Esophagus muscularis mucosa (tissue), 4 donors: ENCODE results near the gene CSNK1G1. TPM values are rescaled to one million over a fixed set of nuclear protein-coding genes. Genes with fewer than 3 reads are reported as not detected.

Experiments
- DNase-seq: peaks from one replicate; pipeline ENCODE4 v3.0.0-alpha.2; 2017; ENCODE audit errors: extremely low spot score
- H3K27ac ChIP-seq, 4 donors: fragments of 200-600 bp; sonication (generic); replicated peaks in 1 of 4; 1 replicate in 3 of 4; 2 replicates in 1 of 4; pipeline ENCODE4 v1.5.1; 2016 to 2019; ENCODE audit warnings: mild to moderate bottlenecking in 1 of 4
- H3K27me3 ChIP-seq, 4 donors: fragments of 200-600 bp; sonication (generic); one replicate each; pipeline versions ENCODE4 v1.5.1 to v1.6.0; 2016 to 2019
- H3K36me3 ChIP-seq, 4 donors: fragments of 200-600 bp; sonication (generic); one replicate each; pipeline ENCODE4 v1.5.1; 2016 to 2019
- H3K4me1 ChIP-seq, 4 donors: fragments of 200-600 bp; sonication (generic); one replicate each; pipeline ENCODE4 v1.5.1; 2016 to 2019
- H3K4me3 ChIP-seq, 4 donors: fragments of 200-600 bp; sonication (generic); 1 replicate in 2 of 4; 2 replicates in 2 of 4; pipeline ENCODE4 v1.5.1; 2016 to 2019; ENCODE audit warnings: mild to moderate bottlenecking in 4 of 4, moderate library complexity in 1 of 4
- H3K9me3 ChIP-seq, 4 donors: fragments of 200-600 bp; sonication (generic); 1 replicate in 3 of 4; 2 replicates in 1 of 4; pipeline ENCODE4 v1.5.1; 2016 to 2019
- CTCF ChIP-seq, 3 experiments: fragments of 200-600 bp in 2 of 3; fragments of 450-650 bp in 1 of 3; sonication (generic) in 2 of 3; IDR thresholded peaks; one replicate each; pipeline ENCODE4 v1.5.1; 2017 to 2019; ENCODE audit warnings: antibody characterized with exemption in 3 of 3, mild to moderate bottlenecking in 2 of 3, moderate library complexity in 1 of 3
- EP300 ChIP-seq: sonication (generic); formaldehyde crosslinking; IDR thresholded peaks from one replicate; pipeline ENCODE4 v1.6.1; 2017; ENCODE audit warnings: antibody characterized with exemption
- POLR2A ChIP-seq: fragments of 450-650 bp; IDR thresholded peaks from one replicate; pipeline ENCODE4 v1.6.1; 2017; ENCODE audit warnings: antibody characterized with exemption, moderate library complexity, mild to moderate bottlenecking, low read depth
- POLR2AphosphoS5 ChIP-seq, 2 donors: sonication (generic); formaldehyde crosslinking; IDR thresholded peaks; one replicate each; pipeline ENCODE4 v1.6.1; 2017; ENCODE audit warnings: antibody characterized with exemption in 2 of 2
- WGBS: methylation state at CpG from one replicate; pipeline ENCODE4 v1.1.5; 2018; 5-methylcytosine and 5-hydroxymethylcytosine counted together
- intact Hi-C: fragments of 100-400 bp; cut with DNase I; formaldehyde crosslinking; loops from one replicate; pipeline ENCODE4 v1.15.1; 2023
- total RNA-seq, 4 donors: library from RNA; depleted of rRNA; stranded (reverse); fragments of >200 nt; gene quantifications; one replicate each; pipeline versions ENCODE4 v1.1.0 to v1.2.1, GENCODE V29; 2016

The CSNK1G1 gene
- total RNA-seq, 4 donors from 2014 or later, result 9.1 to 11.2 (median 10.1) TPM

GRCh38 chr15:64134345-64134829 lies 221.6 kb downstream of the CSNK1G1 start:
- Histone ChIP-seq H3K36me3 (peaks cover 81 to 96% (median 95%) of the 10 kb centered on the region in 4 donors), H3K4me3 (no peak overlapping the region), H3K4me1 (peaks cover 0 to 9% (median 3%) of the 10 kb centered on the region in 4 donors), H3K9me3 (no peaks in the 10 kb centered on the region), H3K27me3 (no peaks in the 10 kb centered on the region), H3K27ac (no peak overlapping the region)
- no CpG with 5 or more reads among the region's 9 CpGs for WGBS
- intact Hi-C loops, result no loop called here
- TF ChIP-seq EP300, result no peak
- no peak for TF ChIP-seq POLR2AphosphoS5 (IDR thresholded peaks at IDR 0.05)
- TF ChIP-seq POLR2A, result no peak
- no peak for TF ChIP-seq CTCF (IDR thresholded peaks at IDR 0.05)
- DNase-seq, result no peak

GRCh38 chr15:64133623-64134344 lies 222.2 kb downstream of the CSNK1G1 start:
- no peak overlapping the region for H3K27ac ChIP-seq
- intact Hi-C loops, result no loop called here
- WGBS, result 92% methylated on average over 10 of the region's 10 CpGs
- H3K4me1 ChIP-seq, result peaks cover 0 to 9% (median 3%) of the 10 kb centered on the region in 4 donors
- TF ChIP-seq EP300, result no peak
- TF ChIP-seq CTCF (IDR thresholded peaks at IDR 0.05), result no peak
- TF ChIP-seq POLR2A, result no peak
- TF ChIP-seq POLR2AphosphoS5 (IDR thresholded peaks at IDR 0.05), result no peak
- H3K9me3 ChIP-seq, result no peaks in the 10 kb centered on the region
- H3K27me3 ChIP-seq, result no peaks in the 10 kb centered on the region
- DNase-seq, result no peak
- no peak overlapping the region for H3K4me3 ChIP-seq
- H3K36me3 ChIP-seq, result peaks cover 86 to 100% (median 99%) of the 10 kb centered on the region in 4 donors

- H3K4me1 ChIP-seq, result peaks cover 0 to 9% (median 3%) of the 10 kb centered on the region in 4 donors
- WGBS, result 95% methylated on average over 4 of the region's 4 CpGs
- TF ChIP-seq CTCF (IDR thresholded peaks at IDR 0.05) (no peak), POLR2A (no peak), POLR2AphosphoS5 (IDR thresholded peaks at IDR 0.05) (no peak), EP300 (no peak)
- H3K36me3 ChIP-seq, result peaks cover 85 to 100% (median 99%) of the 10 kb centered on the region in 4 donors
- no peak overlapping the region for H3K27ac ChIP-seq
- no peaks in the 10 kb centered on the region for H3K27me3 ChIP-seq
- H3K9me3 ChIP-seq, result no peaks in the 10 kb centered on the region
- DNase-seq, result no peak
- H3K4me3 ChIP-seq, result no peak overlapping the region
- intact Hi-C loops, result no loop called here
Observed at GRCh38 chr15:64132217-64132616, 223.8 kb downstream of the CSNK1G1 start.

GRCh38 chr15:64131547-64131946 lies 224.4 kb downstream of the CSNK1G1 start:
- intact Hi-C loops, result no loop called here
- H3K4me3 ChIP-seq, result no peak overlapping the region
- peaks cover 85 to 100% (median 99%) of the 10 kb centered on the region in 4 donors for H3K36me3 ChIP-seq
- no peak overlapping the region for H3K27ac ChIP-seq
- TF ChIP-seq POLR2AphosphoS5 (IDR thresholded peaks at IDR 0.05) (no peak), POLR2A (no peak), CTCF (IDR thresholded peaks at IDR 0.05) (no peak), EP300 (no peak)
- no peaks in the 10 kb centered on the region for H3K9me3 ChIP-seq
- WGBS, result 97% methylated on average over 7 of the region's 7 CpGs
- no peak for DNase-seq
- peaks cover 0 to 9% (median 3%) of the 10 kb centered on the region in 4 donors for H3K4me1 ChIP-seq
- H3K27me3 ChIP-seq, result no peaks in the 10 kb centered on the region

DNA sequence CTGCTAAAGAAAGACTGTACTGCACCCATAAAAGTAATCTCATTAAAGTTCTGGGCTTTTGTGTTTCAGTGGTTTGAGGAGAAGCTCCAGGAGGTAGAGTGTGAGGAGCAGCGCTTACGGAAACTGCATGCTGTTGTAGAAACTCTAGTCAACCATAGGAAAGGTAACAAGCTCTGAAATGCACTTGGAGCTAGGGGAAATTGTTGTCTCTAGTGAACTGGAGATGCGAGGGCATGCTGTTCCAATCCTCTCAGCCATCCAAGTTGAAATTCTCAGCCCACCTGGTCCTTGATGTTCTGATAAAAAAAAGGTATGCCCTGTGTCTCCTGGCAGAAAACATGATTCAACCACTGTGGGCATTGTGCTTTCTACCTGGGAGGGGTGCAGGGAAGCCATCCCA lies 225.8 kb downstream of the CSNK1G1 start:
- Histone ChIP-seq H3K27me3 (no peaks in the 10 kb centered on the region), H3K4me3 (no peak overlapping the region), H3K27ac (no peak overlapping the region), H3K36me3 (peaks cover 78 to 100% (median 97%) of the 10 kb centered on the region in 4 donors), H3K4me1 (peaks cover 0 to 9% (median 3%) of the 10 kb centered on the region in 4 donors), H3K9me3 (no peaks in the 10 kb centered on the region)
- TF ChIP-seq POLR2AphosphoS5 (IDR thresholded peaks at IDR 0.05) (no peak), EP300 (no peak), POLR2A (no peak), CTCF (IDR thresholded peaks at IDR 0.05) (no peak)
- intact Hi-C loops, result no loop called here
- no peak for DNase-seq
- WGBS, result 96% methylated on average over 3 of the region's 3 CpGs
